K562 (cell line): ENCODE results near the gene VIM. TPM values are rescaled to one million over a fixed set of nuclear protein-coding genes. Genes with fewer than 3 reads are reported as not detected.
A peak's percentile ranks its signal among the peaks of the same experiment; 100 is the strongest.

Experiments used
- BRD9 ChIP-seq: fragments of 450-650 bp; IDR thresholded peaks from 2 replicates; pipeline ENCODE4 v1.6.1; 2018; ENCODE audit warnings: low read depth; ENCODE audit not compliant: partially characterized antibody
- HCFC1 ChIP-seq: IDR thresholded peaks from 2 replicates; pipeline ENCODE4 v1.6.1; 2012; ENCODE audit warnings: low read depth, low read length, improper control_type of control experiment
- NCOA2 ChIP-seq, 2 experiments: fragments of 450-650 bp; IDR thresholded peaks; 2 replicates each; pipeline ENCODE4 v1.6.1; 2018; ENCODE audit warnings: mild to moderate bottlenecking in 2 of 2, moderate library complexity in 1 of 2; ENCODE audit not compliant: partially characterized antibody in 2 of 2
- NELFE ChIP-seq: IDR thresholded peaks from 2 replicates; pipeline ENCODE4 v1.6.1; 2011; ENCODE audit warnings: mild to moderate bottlenecking; ENCODE audit not compliant: insufficient read depth, insufficient read length
- NR3C1 ChIP-seq: sonication (generic); formaldehyde crosslinking; IDR thresholded peaks from 2 replicates; pipeline ENCODE4 v1.8.1; 2022; ENCODE audit warnings: missing genetic modification reagents
- PCBP1 ChIP-seq: fragments of 200-400 bp; formaldehyde crosslinking; IDR thresholded peaks from 2 replicates; pipeline ENCODE4 v1.6.1; 2018; ENCODE audit warnings: mild to moderate bottlenecking, low read depth, low read length; ENCODE audit not compliant: poor library complexity, severe bottlenecking
- RBFOX2 ChIP-seq: fragments of 200-400 bp; formaldehyde crosslinking; IDR thresholded peaks from 2 replicates; pipeline ENCODE4 v1.6.1; 2017; ENCODE audit warnings: low read depth, mild to moderate bottlenecking, low read length, moderate library complexity
- RNF2 ChIP-seq: sonication (generic); IDR thresholded peaks from 2 replicates; pipeline ENCODE4 v1.6.1; 2016
- SAFB2 ChIP-seq: fragments of 200-400 bp; formaldehyde crosslinking; IDR thresholded peaks from 2 replicates; pipeline ENCODE4 v1.6.1; 2018; ENCODE audit warnings: borderline replicate concordance, low read length, low read depth, moderate library complexity; ENCODE audit not compliant: severe bottlenecking
- SAP30 ChIP-seq: fragments of 200-600 bp; sonication (generic); IDR thresholded peaks from 2 replicates; pipeline ENCODE4 v1.6.1; 2012; ENCODE audit warnings: borderline replicate concordance, low read depth, mild to moderate bottlenecking, moderate library complexity, low read length, control low read depth, inconsistent platforms; ENCODE audit not compliant: insufficient read depth, poor library complexity, severe bottlenecking
- SUPT5H ChIP-seq: fragments of 450-650 bp; IDR thresholded peaks from 2 replicates; pipeline ENCODE4 v1.6.1; 2016
- ZEB2 ChIP-seq: fragments of 450-650 bp; IDR thresholded peaks from 2 replicates; pipeline ENCODE4 v1.6.1; 2016
- ZNF436 ChIP-seq: fragments of 250-450, 450-650 bp; sonication (Bioruptor Pico); formaldehyde crosslinking; IDR thresholded peaks from 2 replicates; pipeline ENCODE4 v1.7.0; 2020; ENCODE audit warnings: mild to moderate bottlenecking
- polyA plus RNA-seq, 8 experiments: library from polyadenylated mRNA; depleted of rRNA in 4 of 8; stranded (reverse) in 5 of 8; unstranded in 3 of 8; fragments of >200 nt; fragmentation: Nextera tagmentation in 2 of 8; fragmentation: Illumina TruSeq in 1 of 8; extraction: Ambion mirVana in 2 of 8; extraction: Trizol in 1 of 8; gene quantifications; 2 replicates each; pipeline versions ENCODE4 v1.2.1 to v1.2.3, GENCODE V29; 2011 to 2014; ENCODE audit warnings: inconsistent platforms in 1 of 8, missing spikeins in 1 of 8
- total RNA-seq, 7 experiments: library from RNA; depleted of rRNA in 6 of 7; stranded (reverse); fragments of >200 nt in 6 of 7; fragmentation: Illumina TruSeq in 2 of 7; extraction: Trizol in 2 of 7; gene quantifications; 2 replicates each; pipeline versions ENCODE4 v1.2.1 to v1.2.3, GENCODE V29; 2011 to 2021; ENCODE audit warnings: low replicate concordance in 1 of 7
- TF ChIP-seq, protein P1 (sequence below): fragments of 250-450 bp; sonication (Bioruptor Pico); IDR thresholded peaks from 2 replicates; pipeline ENCODE4 v1.8.0; 2022; ENCODE audit warnings: moderate library complexity, mild to moderate bottlenecking, inconsistent platforms
- TF ChIP-seq, protein P2 (sequence below), 2 experiments: fragments of 450-650 bp in 1 of 2; IDR thresholded peaks; 2 replicates each; pipeline ENCODE4 v1.6.1; 2011 to 2017; ENCODE audit warnings: low read depth in 2 of 2, antibody characterized with exemption in 1 of 2, borderline replicate concordance in 1 of 2, low read length in 1 of 2, mild to moderate bottlenecking in 1 of 2, mixed read lengths in 1 of 2; ENCODE audit not compliant: control insufficient read depth in 1 of 2
- TF ChIP-seq, protein P3 (sequence below), 2 experiments: fragments of 450-650 bp; IDR thresholded peaks; 2 replicates each; pipeline ENCODE4 v1.6.1; 2018; ENCODE audit warnings: mild to moderate bottlenecking in 2 of 2, low read depth in 1 of 2; ENCODE audit not compliant: partially characterized antibody in 2 of 2
- TF ChIP-seq, protein P4 (sequence below): fragments of 450-650 bp; formaldehyde crosslinking; IDR thresholded peaks from 2 replicates; pipeline ENCODE4 v1.4.0; 2020; ENCODE audit warnings: mild to moderate bottlenecking, moderate library complexity

Gene VIM
- total and polyA plus RNA-seq, 9 of the 15 experiments (the other 6 are each of a cell fraction or from before 2014, with no cell fraction given) = 86.0 to 621 (median 383) TPM

DNA sequence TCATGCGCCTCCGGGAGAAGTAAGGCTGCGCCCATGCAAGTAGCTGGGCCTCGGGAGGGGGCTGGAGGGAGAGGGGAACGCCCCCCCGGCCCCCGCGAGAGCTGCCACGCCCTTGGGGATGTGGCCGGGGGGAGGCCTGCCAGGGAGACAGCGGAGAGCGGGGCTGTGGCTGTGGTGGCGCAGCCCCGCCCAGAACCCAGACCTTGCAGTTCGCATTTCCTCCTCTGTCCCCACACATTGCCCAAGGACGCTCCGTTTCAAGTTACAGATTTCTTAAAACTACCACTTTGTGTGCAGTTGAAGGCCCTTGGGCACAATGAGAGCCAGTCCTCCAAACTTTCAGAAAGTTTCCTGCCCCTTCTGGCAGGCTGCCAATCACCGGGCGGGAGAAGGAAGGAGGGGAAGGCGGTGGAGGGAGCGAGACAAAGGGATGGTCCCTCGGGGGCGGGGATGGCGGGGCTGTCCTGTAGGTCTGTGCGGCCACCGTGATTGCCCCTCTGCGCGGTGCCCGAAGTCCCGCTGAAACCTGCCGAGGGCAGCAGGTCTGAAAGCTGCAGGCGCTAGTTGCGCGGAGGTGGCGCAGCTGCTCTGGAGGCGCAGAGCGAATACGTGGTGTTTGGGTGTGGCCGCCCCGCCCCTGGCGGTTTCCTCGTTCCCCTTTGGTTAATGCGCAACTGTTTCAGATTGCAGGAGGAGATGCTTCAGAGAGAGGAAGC, 2.1 kb downstream of the VIM start (continued):
- peak; percentile 81 for TF ChIP-seq RBFOX2
- TF ChIP-seq PCBP1 = peak; percentile 74
- TF ChIP-seq ZEB2 = no peak
- TF ChIP-seq, protein P1, sequence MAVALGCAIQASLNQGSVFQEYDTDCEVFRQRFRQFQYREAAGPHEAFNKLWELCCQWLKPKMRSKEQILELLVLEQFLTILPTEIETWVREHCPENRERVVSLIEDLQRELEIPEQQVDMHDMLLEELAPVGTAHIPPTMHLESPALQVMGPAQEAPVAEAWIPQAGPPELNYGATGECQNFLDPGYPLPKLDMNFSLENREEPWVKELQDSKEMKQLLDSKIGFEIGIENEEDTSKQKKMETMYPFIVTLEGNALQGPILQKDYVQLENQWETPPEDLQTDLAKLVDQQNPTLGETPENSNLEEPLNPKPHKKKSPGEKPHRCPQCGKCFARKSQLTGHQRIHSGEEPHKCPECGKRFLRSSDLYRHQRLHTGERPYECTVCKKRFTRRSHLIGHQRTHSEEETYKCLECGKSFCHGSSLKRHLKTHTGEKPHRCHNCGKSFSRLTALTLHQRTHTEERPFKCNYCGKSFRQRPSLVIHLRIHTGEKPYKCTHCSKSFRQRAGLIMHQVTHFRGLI (CRISPR knock-in tag) = no peak
- TF ChIP-seq SUPT5H = peak; percentile 74
- TF ChIP-seq ZNF436 (CRISPR knock-in tag) = no peak
- no peak for TF ChIP-seq SAP30
- no peak for TF ChIP-seq NELFE
- TF ChIP-seq, protein P2, sequence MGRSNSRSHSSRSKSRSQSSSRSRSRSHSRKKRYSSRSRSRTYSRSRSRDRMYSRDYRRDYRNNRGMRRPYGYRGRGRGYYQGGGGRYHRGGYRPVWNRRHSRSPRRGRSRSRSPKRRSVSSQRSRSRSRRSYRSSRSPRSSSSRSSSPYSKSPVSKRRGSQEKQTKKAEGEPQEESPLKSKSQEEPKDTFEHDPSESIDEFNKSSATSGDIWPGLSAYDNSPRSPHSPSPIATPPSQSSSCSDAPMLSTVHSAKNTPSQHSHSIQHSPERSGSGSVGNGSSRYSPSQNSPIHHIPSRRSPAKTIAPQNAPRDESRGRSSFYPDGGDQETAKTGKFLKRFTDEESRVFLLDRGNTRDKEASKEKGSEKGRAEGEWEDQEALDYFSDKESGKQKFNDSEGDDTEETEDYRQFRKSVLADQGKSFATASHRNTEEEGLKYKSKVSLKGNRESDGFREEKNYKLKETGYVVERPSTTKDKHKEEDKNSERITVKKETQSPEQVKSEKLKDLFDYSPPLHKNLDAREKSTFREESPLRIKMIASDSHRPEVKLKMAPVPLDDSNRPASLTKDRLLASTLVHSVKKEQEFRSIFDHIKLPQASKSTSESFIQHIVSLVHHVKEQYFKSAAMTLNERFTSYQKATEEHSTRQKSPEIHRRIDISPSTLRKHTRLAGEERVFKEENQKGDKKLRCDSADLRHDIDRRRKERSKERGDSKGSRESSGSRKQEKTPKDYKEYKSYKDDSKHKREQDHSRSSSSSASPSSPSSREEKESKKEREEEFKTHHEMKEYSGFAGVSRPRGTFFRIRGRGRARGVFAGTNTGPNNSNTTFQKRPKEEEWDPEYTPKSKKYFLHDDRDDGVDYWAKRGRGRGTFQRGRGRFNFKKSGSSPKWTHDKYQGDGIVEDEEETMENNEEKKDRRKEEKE (IDR thresholded peaks at IDR 0.05; ENCODE audit: borderline replicate concordance in 1 of 2, control insufficient read depth in 1 of 2, low read depth in 2 of 2, low read length in 1 of 2) = 0 out of 4 replicates have a peak, but pooled peaks of 1 of the 2 experiments have one; percentile 41
- TF ChIP-seq, protein P3, sequence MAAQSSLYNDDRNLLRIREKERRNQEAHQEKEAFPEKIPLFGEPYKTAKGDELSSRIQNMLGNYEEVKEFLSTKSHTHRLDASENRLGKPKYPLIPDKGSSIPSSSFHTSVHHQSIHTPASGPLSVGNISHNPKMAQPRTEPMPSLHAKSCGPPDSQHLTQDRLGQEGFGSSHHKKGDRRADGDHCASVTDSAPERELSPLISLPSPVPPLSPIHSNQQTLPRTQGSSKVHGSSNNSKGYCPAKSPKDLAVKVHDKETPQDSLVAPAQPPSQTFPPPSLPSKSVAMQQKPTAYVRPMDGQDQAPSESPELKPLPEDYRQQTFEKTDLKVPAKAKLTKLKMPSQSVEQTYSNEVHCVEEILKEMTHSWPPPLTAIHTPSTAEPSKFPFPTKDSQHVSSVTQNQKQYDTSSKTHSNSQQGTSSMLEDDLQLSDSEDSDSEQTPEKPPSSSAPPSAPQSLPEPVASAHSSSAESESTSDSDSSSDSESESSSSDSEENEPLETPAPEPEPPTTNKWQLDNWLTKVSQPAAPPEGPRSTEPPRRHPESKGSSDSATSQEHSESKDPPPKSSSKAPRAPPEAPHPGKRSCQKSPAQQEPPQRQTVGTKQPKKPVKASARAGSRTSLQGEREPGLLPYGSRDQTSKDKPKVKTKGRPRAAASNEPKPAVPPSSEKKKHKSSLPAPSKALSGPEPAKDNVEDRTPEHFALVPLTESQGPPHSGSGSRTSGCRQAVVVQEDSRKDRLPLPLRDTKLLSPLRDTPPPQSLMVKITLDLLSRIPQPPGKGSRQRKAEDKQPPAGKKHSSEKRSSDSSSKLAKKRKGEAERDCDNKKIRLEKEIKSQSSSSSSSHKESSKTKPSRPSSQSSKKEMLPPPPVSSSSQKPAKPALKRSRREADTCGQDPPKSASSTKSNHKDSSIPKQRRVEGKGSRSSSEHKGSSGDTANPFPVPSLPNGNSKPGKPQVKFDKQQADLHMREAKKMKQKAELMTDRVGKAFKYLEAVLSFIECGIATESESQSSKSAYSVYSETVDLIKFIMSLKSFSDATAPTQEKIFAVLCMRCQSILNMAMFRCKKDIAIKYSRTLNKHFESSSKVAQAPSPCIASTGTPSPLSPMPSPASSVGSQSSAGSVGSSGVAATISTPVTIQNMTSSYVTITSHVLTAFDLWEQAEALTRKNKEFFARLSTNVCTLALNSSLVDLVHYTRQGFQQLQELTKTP (IDR thresholded peaks at IDR 0.05; ENCODE audit: low read depth in 1 of 2, partially characterized antibody in 2 of 2) = peak in 1 of 2 experiments; percentile 47
- TF ChIP-seq RNF2 = no peak
- no peak for TF ChIP-seq NCOA2 (IDR thresholded peaks at IDR 0.05; ENCODE audit: partially characterized antibody in 2 of 2)
- TF ChIP-seq HCFC1 = peak; percentile 49
- no peak for TF ChIP-seq SAFB2
- no peak for TF ChIP-seq NR3C1
- TF ChIP-seq, protein P4, sequence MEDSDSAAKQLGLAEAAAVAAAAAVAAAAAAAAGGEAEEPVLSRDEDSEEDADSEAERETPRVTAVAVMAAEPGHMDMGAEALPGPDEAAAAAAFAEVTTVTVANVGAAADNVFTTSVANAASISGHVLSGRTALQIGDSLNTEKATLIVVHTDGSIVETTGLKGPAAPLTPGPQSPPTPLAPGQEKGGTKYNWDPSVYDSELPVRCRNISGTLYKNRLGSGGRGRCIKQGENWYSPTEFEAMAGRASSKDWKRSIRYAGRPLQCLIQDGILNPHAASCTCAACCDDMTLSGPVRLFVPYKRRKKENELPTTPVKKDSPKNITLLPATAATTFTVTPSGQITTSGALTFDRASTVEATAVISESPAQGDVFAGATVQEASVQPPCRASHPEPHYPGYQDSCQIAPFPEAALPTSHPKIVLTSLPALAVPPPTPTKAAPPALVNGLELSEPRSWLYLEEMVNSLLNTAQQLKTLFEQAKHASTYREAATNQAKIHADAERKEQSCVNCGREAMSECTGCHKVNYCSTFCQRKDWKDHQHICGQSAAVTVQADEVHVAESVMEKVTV (CRISPR knock-in tag) = no peak
- no peak for TF ChIP-seq BRD9
